ENCODE results near the gene HAUS6.
"Not testable (repeated sequence)": the region's sequence is repeated elsewhere in the genome, so short reads cannot be mapped to it uniquely, and the experiment has no call there.

Gene HAUS6

DNA sequence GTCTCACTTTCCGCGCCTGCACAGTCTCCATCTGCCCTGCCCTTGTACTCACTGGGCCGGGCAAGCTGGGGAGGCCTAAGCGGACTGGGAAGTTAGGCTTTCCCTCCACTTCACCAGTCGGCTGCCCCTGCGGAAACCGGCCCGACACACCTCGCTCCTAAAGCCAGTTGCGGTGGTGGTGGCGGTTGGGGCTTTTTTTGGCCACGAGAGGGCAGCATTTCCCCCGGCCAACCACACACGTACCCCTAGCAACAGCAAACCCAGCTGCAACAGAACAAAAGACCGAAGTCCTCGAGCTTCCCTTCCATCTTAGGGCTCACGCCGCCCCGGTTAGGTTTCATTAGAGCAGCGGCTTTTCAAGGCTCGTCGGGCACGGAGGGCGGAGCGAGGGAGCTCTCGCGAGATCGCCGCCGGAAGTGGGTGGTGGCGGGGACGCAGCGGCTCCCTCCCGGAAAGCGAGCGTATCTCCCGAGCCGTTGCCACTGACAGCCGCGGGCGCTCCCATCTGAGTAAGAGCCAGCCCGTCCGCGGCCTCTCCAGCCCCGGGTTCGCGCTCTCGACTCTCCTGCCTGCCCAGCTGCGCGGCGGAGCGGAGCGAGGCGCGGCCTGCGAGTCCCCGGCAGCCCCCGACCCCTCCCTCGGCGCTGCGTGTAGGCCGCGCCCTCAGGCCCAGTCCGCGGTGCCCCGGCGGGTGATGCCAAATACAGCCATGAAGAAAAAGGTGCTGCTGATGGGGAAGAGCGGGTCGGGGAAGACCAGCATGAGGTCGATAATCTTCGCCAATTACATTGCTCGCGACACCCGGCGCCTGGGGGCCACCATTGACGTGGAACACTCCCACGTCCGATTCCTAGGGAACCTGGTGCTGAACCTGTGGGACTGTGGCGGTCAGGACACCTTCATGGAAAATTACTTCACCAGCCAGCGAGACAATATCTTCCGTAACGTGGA, 53.5 kb downstream of the HAUS6 start, which contains the start of gene RRAGA:
Gene RRAGA (plus strand): TSS at position 462 of the 951 bp plus-strand sequence. CDS start 233 bp downstream, at position 695.
- peak; percentile 85 for DNase-seq (ENCODE audit: low read depth, low spot score)

DNA sequence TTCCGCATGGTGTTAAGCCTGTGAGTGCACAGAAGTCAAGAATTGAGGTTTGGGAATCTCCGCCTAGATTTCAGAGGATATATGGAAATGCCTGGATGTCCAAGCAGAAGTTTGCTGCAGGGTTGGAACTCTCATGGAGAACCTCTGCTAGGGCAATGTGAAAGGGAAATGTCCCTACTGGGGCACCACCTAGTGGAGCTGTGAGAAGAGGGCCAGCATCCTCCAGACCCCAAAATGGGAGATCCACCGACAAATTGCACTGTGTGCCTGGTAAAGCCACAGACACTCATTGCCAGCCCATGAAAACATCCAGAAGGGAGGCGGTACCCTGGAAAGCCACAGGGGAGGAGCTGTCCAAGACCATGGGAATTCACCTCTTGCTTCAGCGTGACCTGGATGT, 66.1 kb downstream of the HAUS6 start:
- DNase-seq (ENCODE audit: low read depth, low spot score) = no peak

DNA sequence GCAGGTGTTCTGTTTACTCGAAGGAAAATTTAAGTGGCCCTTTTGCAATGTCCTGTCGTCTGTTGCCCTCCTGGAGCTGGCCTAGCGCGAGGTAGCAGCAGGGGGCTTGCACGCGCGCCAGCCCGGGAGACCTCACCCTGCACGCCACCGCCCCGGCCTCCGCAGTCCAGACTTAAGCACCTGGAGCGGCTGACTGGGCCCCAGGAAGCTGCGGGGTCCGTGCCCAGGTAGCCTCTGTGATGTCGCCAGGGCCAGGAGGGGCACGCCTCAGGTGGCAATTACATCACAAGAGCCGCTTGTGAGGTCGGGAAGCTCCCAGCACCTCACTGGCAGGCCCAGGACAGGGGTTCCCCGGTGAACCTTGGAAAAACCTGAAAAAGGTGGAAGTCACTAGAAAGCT, 69.7 kb downstream of the HAUS6 start, which contains the start of gene SAXO1:
Gene SAXO1 (minus strand): TSS at position 195 of the 400 bp plus-strand sequence. CDS start 301 bp downstream, outside the sequence.
- no peak for DNase-seq (ENCODE audit: low read depth, low spot score)

DNA sequence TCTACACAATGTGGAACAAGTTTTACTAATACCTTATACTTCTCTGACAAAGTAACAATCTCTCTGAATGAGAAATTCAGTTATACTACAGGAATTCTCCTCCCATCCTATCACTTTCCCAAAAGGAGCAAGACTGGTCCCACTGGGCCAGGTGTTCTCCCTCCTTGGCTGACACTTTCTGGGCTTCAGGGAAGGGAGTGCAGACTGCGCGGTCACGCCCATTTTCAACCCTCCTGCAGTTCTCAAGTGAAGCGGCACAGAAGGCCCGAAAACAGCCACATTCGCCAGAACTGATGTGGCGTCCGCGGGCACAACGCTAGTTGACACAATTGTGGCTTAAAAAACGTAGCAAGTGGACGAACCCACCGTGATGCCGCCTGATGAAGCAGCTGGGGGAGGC, 70.3 kb downstream of the HAUS6 start:
- DNase-seq (ENCODE audit: low read depth, low spot score) = no peak

DNA sequence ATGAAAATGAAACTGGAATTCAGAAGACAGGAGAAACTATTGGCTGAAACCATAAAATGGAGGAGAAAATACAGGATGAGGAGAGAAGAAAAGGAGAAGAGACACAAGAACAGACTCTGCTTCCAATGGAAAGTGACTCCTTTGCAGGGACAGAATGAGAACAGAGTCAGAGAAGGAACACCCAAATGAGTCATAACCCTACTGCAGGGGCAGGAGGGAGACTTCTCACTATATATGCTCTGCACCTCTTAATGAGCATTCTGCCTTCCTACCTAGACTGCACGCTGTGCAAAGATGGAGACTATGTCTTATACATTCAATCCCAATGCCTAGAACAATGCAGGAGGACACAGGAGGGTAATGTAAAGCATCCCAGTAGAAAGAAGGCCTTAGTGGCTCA, 71.8 kb downstream of the HAUS6 start:
- no peak for DNase-seq (ENCODE audit: low read depth, low spot score)

DNA sequence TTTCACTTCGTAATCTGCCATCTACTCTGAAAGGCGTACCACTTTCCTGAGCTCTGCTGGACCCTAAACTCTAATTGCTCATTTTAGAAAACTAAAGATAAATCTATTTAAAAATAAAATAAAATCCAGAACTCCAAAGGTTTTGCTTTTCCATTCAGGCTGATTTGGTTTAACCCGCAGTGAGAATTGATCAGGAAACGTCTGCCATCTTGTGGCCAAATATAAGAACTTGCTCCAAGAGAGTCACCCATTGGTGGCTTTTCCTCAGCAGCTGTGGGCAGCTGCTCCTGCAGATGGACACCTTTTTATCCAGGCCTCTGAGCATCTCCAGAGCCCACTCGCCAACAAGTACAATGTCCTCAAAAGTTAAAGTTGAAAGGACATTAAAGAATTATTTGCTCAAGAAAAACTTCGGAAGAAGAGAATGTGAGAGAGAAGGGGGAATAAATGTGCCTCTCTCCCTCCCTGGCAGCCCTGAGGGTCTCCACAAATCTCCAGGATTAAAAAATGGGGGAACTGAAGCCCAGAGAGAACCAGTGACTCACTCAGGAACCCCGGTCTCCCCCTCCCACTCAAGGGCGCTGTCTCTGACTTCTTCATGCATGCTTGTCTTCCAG, 73.8 kb downstream of the HAUS6 start:
- no peak for DNase-seq (ENCODE audit: low read depth, low spot score)

DNA sequence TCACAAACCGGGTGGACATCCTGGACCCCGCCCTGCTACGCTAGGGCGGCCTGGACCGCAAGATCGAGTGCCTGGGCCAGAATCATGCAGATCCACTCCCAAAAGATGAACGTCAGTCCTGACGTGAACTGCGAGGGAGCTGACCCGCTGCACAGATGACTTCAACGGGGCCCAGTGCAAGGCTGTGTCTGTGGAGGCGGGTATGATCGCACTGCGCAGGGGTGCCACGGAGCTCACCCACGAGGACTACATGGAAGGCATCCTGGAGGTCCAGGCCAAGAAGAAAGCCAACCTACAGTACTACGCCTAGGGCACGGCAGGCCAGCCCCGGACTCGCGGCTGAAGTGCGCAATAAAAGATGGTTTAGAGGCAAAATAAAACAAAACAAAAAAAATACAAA, 74.9 kb downstream of the HAUS6 start:
- no peak for DNase-seq (ENCODE audit: low read depth, low spot score)

DNA sequence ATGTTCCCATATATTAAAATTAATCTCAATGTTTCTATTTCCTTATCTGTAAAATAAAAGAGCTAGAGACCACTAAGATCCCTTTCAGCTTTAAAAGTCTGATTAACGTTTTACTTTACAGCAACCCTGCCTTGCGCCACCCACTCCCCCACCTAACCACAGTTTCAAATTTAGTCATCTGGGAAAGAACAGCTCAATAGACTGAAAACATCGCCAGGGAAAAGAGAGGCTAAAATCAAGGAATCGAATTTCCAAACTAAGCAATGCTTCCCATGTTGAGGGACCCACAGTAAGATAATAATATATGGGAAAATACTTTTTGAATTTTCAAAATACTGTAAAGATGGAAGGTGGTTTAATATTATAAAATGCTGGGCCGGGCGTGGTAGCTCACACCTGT, 76.3 kb downstream of the HAUS6 start:
- DNase-seq (ENCODE audit: low read depth, low spot score) = no peak

DNA sequence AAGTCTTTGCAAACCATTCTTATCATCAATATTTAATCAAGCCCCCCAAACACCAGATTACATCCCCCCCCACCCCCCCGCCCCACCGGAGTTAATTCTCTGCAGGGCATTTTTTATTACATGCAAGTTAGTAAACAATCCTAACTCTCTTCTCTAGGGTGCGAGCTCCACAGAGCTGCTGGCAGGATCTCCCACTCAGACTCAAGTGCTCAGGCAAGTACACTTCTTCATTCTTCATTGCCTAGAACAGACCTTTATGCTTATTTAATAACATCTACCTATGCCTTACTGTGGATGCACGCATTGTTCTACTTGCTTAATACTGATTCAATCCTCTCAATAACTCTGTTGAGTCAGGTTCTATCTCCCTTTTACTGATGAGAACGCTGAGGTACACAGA, 79.6 kb downstream of the HAUS6 start:
- no peak for DNase-seq (ENCODE audit: low read depth, low spot score)

DNA sequence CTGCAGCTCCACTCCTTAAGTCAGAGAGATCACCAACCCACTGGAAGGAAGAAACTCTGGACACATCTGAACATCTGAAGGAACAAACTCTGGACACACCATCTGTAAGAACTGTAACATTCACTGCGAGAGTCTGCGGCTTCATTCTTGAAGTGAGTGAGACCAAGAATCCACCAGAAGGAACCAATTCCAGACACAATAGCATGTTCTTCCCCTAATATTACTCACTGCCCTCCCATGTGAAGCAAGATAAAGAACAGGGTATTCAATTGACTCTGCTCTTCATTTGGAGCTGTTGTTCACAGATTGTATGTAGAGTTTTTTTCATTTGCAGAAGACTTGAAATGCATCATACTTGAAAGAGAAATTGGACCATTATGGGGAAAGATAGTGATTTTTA, 80.5 kb downstream of the HAUS6 start:
- DNase-seq (ENCODE audit: low read depth, low spot score) = no peak

DNA sequence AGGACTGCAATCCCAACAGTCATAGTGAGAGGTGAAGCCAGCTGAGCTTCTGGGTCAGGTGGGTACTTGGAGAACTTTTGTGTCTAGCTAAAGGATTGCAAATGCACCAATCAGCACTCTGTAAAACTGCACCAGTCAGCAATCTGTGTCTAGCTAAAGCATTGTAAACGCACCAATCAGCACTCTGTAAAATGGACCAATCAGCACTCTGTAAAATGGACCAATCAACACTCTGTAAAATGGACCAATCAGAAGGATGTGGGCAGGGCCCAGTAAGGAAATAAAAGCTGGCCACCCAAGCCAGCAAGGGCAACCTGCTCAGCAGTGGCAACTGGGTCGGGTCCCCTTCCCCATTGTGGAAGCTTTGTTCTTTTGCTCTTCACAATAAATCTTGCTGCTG, 81.1 kb downstream of the HAUS6 start:
- not testable (repeated sequence) for DNase-seq (ENCODE audit: low read depth, low spot score)

DNA sequence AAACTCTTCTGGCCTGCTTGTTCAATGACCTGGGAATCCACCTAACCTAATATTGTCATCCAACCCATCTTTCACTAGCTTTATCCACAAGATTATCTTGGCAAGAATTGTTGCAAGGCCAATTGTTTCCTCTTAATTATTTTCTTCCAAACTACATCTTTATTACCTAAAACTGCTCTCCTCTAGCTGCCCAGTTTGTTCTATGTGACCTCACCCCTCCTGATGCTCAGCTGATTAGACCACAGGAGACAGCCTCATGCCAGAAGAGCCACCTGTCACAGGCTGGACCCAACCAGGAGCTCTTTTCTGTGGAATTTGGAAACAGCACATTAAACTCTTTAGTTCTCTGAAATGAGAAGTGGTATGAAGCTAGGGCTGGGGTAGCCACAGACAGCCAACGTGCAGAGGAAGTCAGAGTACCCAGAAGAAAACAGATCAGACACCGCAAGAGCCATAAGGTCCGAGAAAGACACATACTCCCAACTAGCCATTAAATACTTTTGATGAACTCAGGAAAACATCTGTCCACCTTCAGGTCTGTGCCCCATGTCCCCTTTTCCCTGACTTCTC, 81.7 kb downstream of the HAUS6 start:
- no peak for DNase-seq (ENCODE audit: low read depth, low spot score)

DNA sequence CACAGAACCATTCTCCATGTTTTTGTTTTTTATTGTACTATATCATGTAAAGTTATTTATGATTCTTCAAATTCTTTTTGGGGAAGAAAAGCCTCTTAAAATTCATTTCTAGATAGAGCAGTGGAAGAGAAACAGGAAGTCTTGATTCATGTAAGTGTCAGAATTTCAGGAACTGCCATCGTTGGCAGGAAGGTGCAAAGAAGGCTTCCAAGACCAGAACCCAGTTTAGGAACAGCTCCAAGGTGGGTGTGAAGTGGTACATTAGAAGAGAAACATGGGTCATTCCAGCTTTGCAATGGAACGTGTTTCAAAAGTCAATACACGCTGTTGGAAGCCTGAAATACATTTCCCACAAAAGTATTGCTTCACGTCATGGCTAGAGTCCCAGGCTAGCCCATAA, 84.5 kb downstream of the HAUS6 start:
- DNase-seq (ENCODE audit: low read depth, low spot score) = no peak

DNA sequence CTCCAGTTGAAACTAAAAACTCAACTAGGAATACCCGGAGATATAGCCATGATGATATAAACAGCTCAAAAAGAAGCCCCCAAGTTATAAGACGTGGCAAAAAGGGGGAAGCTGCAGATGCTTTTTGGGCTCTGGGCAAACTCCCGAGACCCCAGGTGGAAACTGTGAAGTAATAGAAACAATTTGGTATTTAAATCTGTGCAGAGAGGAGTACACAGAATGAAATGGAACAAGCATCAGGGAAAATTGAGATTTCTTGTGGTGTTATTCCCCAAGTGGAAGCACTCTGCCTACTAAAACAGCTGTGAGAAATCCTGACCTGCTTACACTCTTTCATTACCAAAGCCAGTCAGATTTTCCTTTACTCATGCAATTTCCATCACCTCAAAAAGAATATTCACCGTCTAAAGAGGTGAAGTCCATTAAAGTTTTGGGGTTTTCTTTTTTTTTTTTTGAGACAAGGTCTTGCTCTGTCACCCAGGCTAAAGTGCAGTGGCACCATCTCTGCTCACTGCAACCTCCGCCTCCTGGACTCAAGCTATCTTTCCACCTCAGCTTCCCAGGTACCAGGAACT, 93.2 kb downstream of the HAUS6 start:
- no peak for DNase-seq (ENCODE audit: low read depth, low spot score)

Measured in activated CD4-positive, CD25-positive, alpha-beta regulatory T cell treated with anti-CD3 and anti-CD28 coated beads, Interleukin-2, amount 50 U/mL, for 16 hours (primary cell).